HG02642 (cell line): ENCODE results near the gene NOD1.

Source experiments
- ATAC-seq: cut with Tn5 transposase; IDR thresholded peaks from one replicate; pipeline ENCODE4 v1.9.1; 2021; ENCODE audit warnings: mild to moderate bottlenecking; ENCODE audit not compliant: unreplicated experiment, poor library complexity

NOD1 gene

GRCh38 chr7:30450983-30451497 is 27.5 kb downstream of the NOD1 start:
- ATAC-seq = no peak

GRCh38 chr7:30450240-30450982 is 28.2 kb downstream of the NOD1 start:
- ATAC-seq = no peak

- no peak for ATAC-seq
Measured at GRCh38 chr7:30448461-30449189, 30.0 kb downstream of the NOD1 start.

GRCh38 chr7:30447466-30447865 is 31.1 kb downstream of the NOD1 start:
- no peak for ATAC-seq

DNA sequence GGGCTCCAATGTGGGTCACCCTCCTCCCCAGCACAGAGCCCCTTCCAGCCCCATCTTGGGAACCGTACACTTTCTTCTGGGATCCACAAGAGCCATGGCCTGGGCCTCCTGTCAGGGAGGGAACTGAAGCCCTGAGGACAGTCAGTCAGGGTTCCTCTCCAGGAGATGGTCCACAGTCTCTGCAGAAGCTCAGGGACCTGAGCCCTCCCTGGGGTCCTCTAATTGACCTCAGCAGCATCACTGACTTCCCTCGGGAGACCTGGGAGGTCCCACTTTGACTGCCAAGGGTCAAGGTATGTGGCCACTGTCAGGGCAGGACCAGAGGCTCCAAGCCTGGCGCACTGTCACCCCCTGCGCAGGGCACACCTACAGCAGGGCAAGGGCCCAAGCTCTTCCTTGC is 32.3 kb downstream of the NOD1 start:
- ATAC-seq = no peak

DNA sequence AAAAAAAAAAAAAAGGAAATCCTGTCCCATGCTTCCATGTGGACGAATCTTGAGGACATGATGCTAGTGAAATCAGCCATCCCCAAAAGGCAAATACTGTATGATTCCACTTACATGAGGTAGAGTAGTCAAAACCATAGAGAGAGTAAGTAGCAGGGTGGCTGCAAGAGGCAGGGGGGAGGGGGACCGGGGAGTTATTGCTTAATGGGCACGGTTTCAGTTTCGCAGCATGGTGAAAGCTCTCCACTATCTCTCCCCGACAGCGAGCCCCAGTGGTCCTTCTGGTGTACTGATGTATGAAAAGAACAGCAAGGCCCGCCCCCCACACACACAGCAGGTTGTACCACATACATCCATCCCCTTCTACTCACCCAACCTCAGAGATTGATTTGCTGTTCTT is 32.8 kb downstream of the NOD1 start:
- peak; percentile 98 for ATAC-seq

- ATAC-seq = no peak
Measured at GRCh38 chr7:30437823-30438574, 40.6 kb downstream of the NOD1 start.

DNA sequence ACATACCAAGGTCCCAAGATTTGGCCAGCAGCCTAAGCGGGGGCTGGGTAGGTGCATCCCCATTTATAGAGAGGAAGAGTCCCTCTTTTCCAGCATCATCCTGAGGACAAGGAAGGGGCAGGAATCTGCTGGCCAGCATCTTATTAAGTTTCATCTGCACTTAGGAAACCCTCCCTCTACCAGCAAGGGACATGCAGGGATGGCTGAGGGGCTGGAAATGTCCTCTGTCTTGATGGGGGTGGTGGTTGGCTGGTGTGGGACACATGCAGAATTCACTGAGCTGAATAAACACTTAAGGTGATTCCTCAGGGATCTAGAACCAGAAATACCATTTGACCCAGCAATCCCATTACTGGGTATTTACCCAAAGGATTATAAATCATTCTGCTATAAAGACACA is 42.1 kb downstream of the NOD1 start:
- ATAC-seq = no peak

DNA sequence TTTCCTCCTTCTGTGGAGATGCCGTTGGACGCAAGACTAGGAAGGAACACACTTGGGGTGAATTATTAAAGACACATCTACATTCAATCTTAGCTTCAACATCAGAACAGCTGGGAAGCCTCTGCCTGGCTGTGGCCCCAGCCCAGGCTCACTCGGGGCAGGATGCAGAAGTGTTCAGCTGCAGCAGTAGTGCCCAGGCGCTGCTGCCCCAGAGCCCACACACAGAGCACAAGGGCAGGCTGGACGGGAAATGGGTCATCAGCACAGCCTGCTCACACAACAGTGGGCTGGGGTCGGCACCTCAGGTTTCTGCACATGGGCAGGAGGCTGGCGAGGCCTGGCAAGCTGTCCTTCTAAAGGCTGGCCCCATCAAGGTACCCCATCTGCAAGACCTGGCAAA is 42.5 kb downstream of the NOD1 start:
- ATAC-seq = no peak

DNA sequence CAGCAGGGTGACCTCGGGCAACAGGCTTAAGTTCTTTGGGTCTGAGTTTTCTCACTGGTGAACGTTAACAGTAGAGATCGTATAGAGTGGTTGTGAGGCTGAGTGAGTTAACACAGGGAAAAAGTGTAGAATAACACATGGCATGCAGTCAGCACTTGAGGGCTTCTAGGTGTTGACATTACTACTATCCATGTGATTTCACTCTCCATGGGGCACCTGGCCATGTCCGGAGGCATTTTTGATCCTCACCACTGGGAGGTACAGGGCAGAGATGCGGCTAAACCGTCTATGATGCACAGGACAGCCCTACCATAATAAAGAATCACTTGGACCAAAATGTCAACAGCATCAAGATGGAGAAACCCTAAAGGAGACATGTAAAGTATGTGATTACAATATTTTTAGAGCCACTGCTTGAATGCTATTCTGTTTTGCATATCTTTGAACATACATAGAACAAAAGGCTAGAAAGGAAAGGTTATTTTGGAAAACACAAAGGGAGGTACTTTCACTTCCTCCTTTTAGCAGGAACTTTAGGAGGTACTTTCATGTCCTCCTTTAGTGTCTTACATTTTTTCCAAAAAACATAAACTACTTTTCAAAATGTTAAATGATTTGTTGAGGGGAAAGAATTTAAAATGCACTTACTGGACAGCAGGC is 44.3 kb downstream of the NOD1 start:
- peak; percentile 53 for ATAC-seq

GRCh38 chr7:30433506-30433905 is 45.1 kb downstream of the NOD1 start:
- ATAC-seq = no peak

GRCh38 chr7:30433082-30433481 is 45.5 kb downstream of the NOD1 start:
- no peak for ATAC-seq

GRCh38 chr7:30430777-30431176 is 47.8 kb downstream of the NOD1 start:
- no peak for ATAC-seq

- no peak for ATAC-seq
Measured at GRCh38 chr7:30430276-30430675, 48.3 kb downstream of the NOD1 start.

DNA sequence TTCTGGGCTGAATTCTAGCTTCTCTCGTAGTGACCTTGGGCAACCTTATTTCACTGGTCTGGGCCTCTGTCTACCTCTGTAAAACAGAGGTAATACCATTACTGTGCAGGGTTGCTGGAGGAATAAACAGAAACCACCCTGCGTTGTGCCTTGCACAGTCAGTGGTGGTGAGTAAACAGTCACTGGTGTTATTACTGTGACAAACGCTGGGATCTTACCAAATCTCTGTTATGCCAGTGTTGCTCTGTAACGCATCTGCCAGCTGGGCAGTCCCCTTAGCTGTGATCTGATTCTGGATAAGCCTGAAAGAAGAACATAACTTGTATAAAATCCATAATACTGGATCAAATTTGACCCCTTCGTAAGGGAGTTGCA is 49.4 kb downstream of the NOD1 start:
- ATAC-seq = no peak

DNA sequence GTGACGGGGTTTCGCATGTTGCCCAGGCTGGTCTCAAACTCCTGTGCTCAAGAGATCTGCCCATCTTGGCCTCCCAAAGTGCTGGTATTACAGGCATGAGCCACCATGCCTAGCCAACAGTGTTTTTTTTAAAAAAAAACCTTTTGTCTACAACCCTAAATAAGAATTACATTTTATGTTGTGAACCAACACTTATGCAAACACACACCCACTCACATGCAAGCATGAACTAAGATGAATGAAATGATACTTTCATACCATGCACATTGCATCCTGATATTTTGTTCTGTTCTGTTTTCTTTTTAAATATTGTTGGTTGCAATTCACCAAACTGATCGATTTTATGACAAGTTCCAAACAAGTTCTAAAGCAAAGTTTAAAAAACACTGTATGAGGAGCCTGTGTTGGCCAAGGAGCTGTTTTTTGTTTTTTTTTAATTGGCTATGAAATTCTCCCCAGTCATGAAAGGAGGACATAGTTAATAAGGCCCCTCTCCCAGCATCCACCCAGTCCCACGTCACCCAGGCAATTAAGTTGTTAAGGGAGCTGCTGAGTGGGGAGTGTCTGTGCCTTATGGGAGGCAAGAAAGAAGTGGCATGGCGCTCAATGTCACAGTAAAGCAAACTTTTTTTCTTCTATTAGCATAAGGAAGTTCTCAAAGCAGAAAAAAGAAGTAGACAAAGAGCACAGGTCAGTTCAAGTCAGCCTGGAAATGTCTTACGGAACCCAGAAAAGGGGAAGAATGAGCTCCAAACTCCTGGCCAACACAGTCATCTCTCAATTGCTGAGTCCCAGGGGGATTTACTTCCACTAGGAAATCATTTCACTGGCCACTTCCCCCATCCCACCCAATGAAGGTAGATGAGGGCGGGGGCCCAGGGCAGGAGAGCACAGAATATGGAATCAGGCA is 50.1 kb downstream of the NOD1 start:
- ATAC-seq = no peak

GRCh38 chr7:30427296-30428070 is 51.1 kb downstream of the NOD1 start:
- no peak for ATAC-seq

- no peak for ATAC-seq
Measured at GRCh38 chr7:30424506-30424905, 54.1 kb downstream of the NOD1 start.
